Raji (cell line): ENCODE data around the gene GPR142.

Source experiments
- POLR2A ChIP-seq: IDR thresholded peaks from 2 replicates; pipeline ENCODE4 v1.6.1; 2011; ENCODE audit warnings: low read depth, low read length, control low read depth; ENCODE audit not compliant: insufficient read depth

The GPR142 gene

GRCh38 chr17:74417178-74418045 lies 50.1 kb downstream of the GPR142 start:
- TF ChIP-seq POLR2A, result no peak

DNA sequence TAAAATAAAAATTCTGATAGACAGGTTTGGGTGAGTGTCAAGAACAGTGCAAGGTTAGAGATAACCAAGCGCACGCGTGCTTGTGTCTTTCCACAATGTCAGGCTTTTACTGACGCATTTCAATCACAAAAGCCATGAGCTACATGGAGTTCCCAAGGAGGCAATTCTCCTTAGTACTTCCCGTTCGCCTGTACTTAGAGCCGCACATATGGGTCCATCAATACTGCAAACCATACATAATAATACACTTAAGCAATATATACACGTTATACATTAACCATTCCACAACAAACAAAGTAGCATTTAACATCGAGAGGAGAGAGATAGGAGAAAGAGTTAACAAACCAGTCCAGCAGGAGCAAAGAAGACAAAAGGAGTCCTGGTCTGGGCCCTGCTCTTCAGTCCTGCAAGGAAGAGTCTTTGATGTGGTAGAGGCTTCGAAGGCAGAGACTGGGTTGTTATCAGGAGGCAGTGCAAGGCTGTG lies 52.7 kb downstream of the GPR142 start:
- TF ChIP-seq POLR2A, result no peak
